IMR-90 (cell line): ENCODE data around the gene CDH23. TPM values are rescaled to one million over a fixed set of nuclear protein-coding genes. Genes with fewer than 3 reads are reported as not detected.

Experiments used
- ATAC-seq: fragments of 200-7000 bp; cut with Tn5 transposase; 2 replicates; pipeline ENCODE4 v1.9.1; 2020; ENCODE audit warnings: low read depth, mild to moderate bottlenecking, moderate library complexity
- BruUV-seq: library from RNA; stranded (reverse); fragments of 400-500 nt; replicated peaks from 2 replicates; lab custom pipeline; 2021; lab: Mats Ljungman, UMichigan
- CTCF ChIA-PET: fragments of 300-600 bp; formaldehyde crosslinking; extraction: SDS; loops from one replicate; lab custom pipeline; 2021; ENCODE audit warnings: antibody characterized with exemption; lab: Yijun Ruan, JAX
- POLR2A ChIA-PET: fragments of 300-600 bp; sonication (Branson Sonifier 250); formaldehyde crosslinking; loops from one replicate; lab custom pipeline; 2022; ENCODE audit warnings: antibody characterized with exemption; ENCODE audit not compliant: unreplicated experiment; lab: Charles Lee
- DNase-seq: peaks from one replicate; pipeline ENCODE4 v3.0.0; 2013
- H2AFZ ChIP-seq: replicated peaks from 2 replicates; pipeline ENCODE3; 2013; ENCODE audit warnings: low read length, mild to moderate bottlenecking; ENCODE audit not compliant: poor library complexity
- H2AK5ac ChIP-seq: 2 replicates; pipeline ENCODE4 v1.6.1; 2013; ENCODE audit warnings: low read depth, low read length, inconsistent platforms
- H2AK9ac ChIP-seq: replicated peaks from 2 replicates; pipeline ENCODE3; 2013; ENCODE audit warnings: mild to moderate bottlenecking, low read depth, low read length, moderate library complexity; ENCODE audit not compliant: poor library complexity
- H2BK120ac ChIP-seq: 2 replicates; pipeline ENCODE4 v1.6.1; 2013; ENCODE audit warnings: low read depth, low read length, inconsistent platforms
- H2BK15ac ChIP-seq: 3 replicates; pipeline ENCODE4 v1.6.1; 2013; ENCODE audit warnings: low read depth, low read length, inconsistent platforms
- H2BK20ac ChIP-seq: 2 replicates; pipeline ENCODE4 v1.6.1; 2013; ENCODE audit warnings: low read depth, mild to moderate bottlenecking, inconsistent platforms, low read length, moderate library complexity
- H2BK5ac ChIP-seq: 2 replicates; pipeline ENCODE4 v1.6.1; 2013; ENCODE audit warnings: mild to moderate bottlenecking, low read depth, low read length, inconsistent platforms; ENCODE audit not compliant: poor library complexity, severe bottlenecking
- H3K14ac ChIP-seq: replicated peaks from 2 replicates; pipeline ENCODE4 v1.6.1; 2013; ENCODE audit warnings: low read depth, low read length, inconsistent platforms
- H3K18ac ChIP-seq: 2 replicates; pipeline ENCODE4 v1.6.1; 2013; ENCODE audit warnings: low read depth, low read length, control low read depth
- H3K23ac ChIP-seq: 2 replicates; pipeline ENCODE4 v1.6.1; 2013; ENCODE audit warnings: low read depth, low read length, inconsistent platforms
- H3K27ac ChIP-seq: 2 replicates; pipeline ENCODE4 v1.5.1; 2013; ENCODE audit warnings: mild to moderate bottlenecking, control low read depth, low read length; ENCODE audit not compliant: insufficient read depth
- H3K27me3 ChIP-seq: 2 replicates; pipeline ENCODE4 v1.6.1; 2013; ENCODE audit warnings: low read length; ENCODE audit not compliant: control insufficient read depth, insufficient read depth
- H3K36me3 ChIP-seq: 2 replicates; pipeline ENCODE4 v1.6.1; 2013; ENCODE audit warnings: low read length, mixed read lengths; ENCODE audit not compliant: control insufficient read depth, insufficient read depth
- H3K4ac ChIP-seq: 2 replicates; pipeline ENCODE4 v1.6.1; 2013; ENCODE audit warnings: low read depth, low read length, inconsistent platforms
- H3K4me1 ChIP-seq: 2 replicates; pipeline ENCODE4 v1.6.1; 2013; ENCODE audit warnings: low read length, mixed read lengths; ENCODE audit not compliant: control insufficient read depth, insufficient read depth
- H3K4me2 ChIP-seq: 2 replicates; pipeline ENCODE4 v1.6.1; 2013; ENCODE audit warnings: low read depth, mild to moderate bottlenecking, control low read depth, low read length, moderate library complexity
- H3K4me3 ChIP-seq: 2 replicates; pipeline ENCODE4 v1.5.1; 2013; ENCODE audit warnings: low read depth, mild to moderate bottlenecking, control low read depth, low read length, moderate library complexity; ENCODE audit not compliant: insufficient read depth
- H3K56ac ChIP-seq: 2 replicates; pipeline ENCODE4 v1.6.1; 2013; ENCODE audit warnings: low read length, inconsistent platforms; ENCODE audit not compliant: insufficient read depth; ENCODE audit errors: extremely low read depth
- H3K79me1 ChIP-seq, 2 experiments: 2 replicates each; pipeline ENCODE4 v1.6.1; 2013; ENCODE audit warnings: low read length in 2 of 2, inconsistent platforms in 1 of 2, low read depth in 1 of 2
- H3K9ac ChIP-seq: 2 replicates; pipeline ENCODE4 v1.6.1; 2013; ENCODE audit warnings: low read depth, low read length, control low read depth
- H3K9me1 ChIP-seq: 2 replicates; pipeline ENCODE4 v1.6.1; 2013; ENCODE audit warnings: low read length, inconsistent platforms; ENCODE audit not compliant: insufficient read depth
- H3K9me3 ChIP-seq: 2 replicates; pipeline ENCODE4 v1.6.1; 2013; ENCODE audit warnings: low read length; ENCODE audit not compliant: control insufficient read depth, insufficient read depth
- H4K20me1 ChIP-seq: 2 replicates; pipeline ENCODE4 v1.6.1; 2013; ENCODE audit warnings: low read length, inconsistent platforms; ENCODE audit not compliant: insufficient read depth
- H4K5ac ChIP-seq: 2 replicates; pipeline ENCODE4 v1.6.1; 2013; ENCODE audit warnings: mild to moderate bottlenecking, low read depth, low read length, control low read depth
- H4K8ac ChIP-seq, 2 experiments: 2 replicates each; pipeline ENCODE4 v1.6.1; 2013; ENCODE audit warnings: low read depth in 2 of 2, low read length in 2 of 2, control low read depth in 1 of 2, inconsistent platforms in 1 of 2
- H4K91ac ChIP-seq: 2 replicates; pipeline ENCODE4 v1.6.1; 2013; ENCODE audit warnings: low read depth, low read length, inconsistent platforms; ENCODE audit not compliant: insufficient read depth
- ELK1 ChIP-seq: fragments of 150-350 bp; IDR thresholded peaks from 2 replicates; pipeline ENCODE4 v1.6.1; 2016; ENCODE audit warnings: low read depth, mild to moderate bottlenecking, low read length, moderate library complexity, borderline replicate concordance
- FOS ChIP-seq: fragments of 150-350 bp; IDR thresholded peaks from 2 replicates; pipeline ENCODE4 v1.6.1; 2016; ENCODE audit warnings: low read depth, low read length
- MAZ ChIP-seq: IDR thresholded peaks from 2 replicates; pipeline ENCODE4 v1.6.1; 2012; ENCODE audit warnings: low read depth, mild to moderate bottlenecking, low read length, improper control_type of control experiment, moderate library complexity, borderline replicate concordance
- MXI1 ChIP-seq: IDR thresholded peaks from 2 replicates; pipeline ENCODE4 v1.6.1; 2012; ENCODE audit warnings: low read depth, mild to moderate bottlenecking, low read length, moderate library complexity, borderline replicate concordance
- WGBS, 2 experiments: methylation state at CpG; one replicate each; pipeline versions ENCODE4 v1.1.5 to v1.1.7; 2013; ENCODE audit warnings: missing lambda C conversion rate in 2 of 2; ENCODE audit not compliant: insufficient read length in 1 of 2; ENCODE audit errors: extremely low coverage in 2 of 2; 5-methylcytosine and 5-hydroxymethylcytosine counted together
- dilution Hi-C: fragments of 300-500 bp; cut with HindIII; formaldehyde crosslinking; loops from one replicate; pipeline ENCODE4 v1.14.3; 2018; ENCODE audit warnings: low sequenced_read_pairs; ENCODE audit not compliant: unreplicated experiment
- in situ Hi-C: fragments of 300-500 bp; cut with MboI; formaldehyde crosslinking; loops from 3 replicates; pipeline ENCODE4 v1.14.3; 2019; ENCODE audit warnings: low sequenced_read_pairs, inconsistent platforms, mixed read lengths
- intact Hi-C: fragments of 100-400 bp; cut with micrococcal nuclease; formaldehyde crosslinking; loops from 2 replicates; pipeline ENCODE4 v1.10.0; 2022
- polyA plus RNA-seq, 3 experiments: library from polyadenylated mRNA; depleted of rRNA; stranded (reverse); fragments of >200 nt; gene quantifications; 2 replicates each; pipeline ENCODE4 v1.2.3, GENCODE V29; 2012; ENCODE audit warnings: low replicate concordance in 1 of 3
- total RNA-seq: library from RNA; depleted of rRNA; stranded (reverse); fragments of >200 nt; gene quantifications from 2 replicates; pipeline ENCODE4 v1.2.3, GENCODE V29; 2012
- TF ChIP-seq, protein P1 (sequence below): fragments of 150-350 bp; IDR thresholded peaks from 2 replicates; pipeline ENCODE4 v1.6.1; 2017; ENCODE audit warnings: mild to moderate bottlenecking, antibody characterized with exemption, low read length, low read depth

Gene CDH23
- total and polyA plus RNA-seq, 2 of the 4 experiments (the other 2 are of a cell fraction): under 0.01 to 0.03 TPM

GRCh38 chr10:71650397-71650796 is 253.7 kb downstream of the CDH23 start:
- Histone ChIP-seq H4K8ac (no peak overlapping the region), H2AFZ (no peak overlapping the region), H2AK9ac (no peak overlapping the region), H2BK120ac (no peak overlapping the region), H2BK15ac (no peak overlapping the region), H2BK20ac (no peak overlapping the region), H3K4me3 (no peak overlapping the region), H3K9me3 (no peaks in the 10 kb centered on the region), H3K9me1 (no peaks in the 10 kb centered on the region), H3K4me2 (no peak overlapping the region), H3K56ac (no peak overlapping the region), H3K4ac (no peak overlapping the region), H3K9ac (no peak overlapping the region), H3K4me1 (no peaks in the 10 kb centered on the region), H3K27ac (no peak overlapping the region), H3K18ac (no peak overlapping the region), H4K91ac (no peak overlapping the region), H2BK5ac (no peak overlapping the region), H3K36me3 (no peaks in the 10 kb centered on the region), H3K79me1 (no peaks in the 10 kb centered on the region), H3K23ac (no peak overlapping the region), H3K14ac (no peak overlapping the region), H2AK5ac (no peak overlapping the region), H4K20me1 (no peaks in the 10 kb centered on the region), H4K5ac (no peak overlapping the region), H3K27me3 (peaks cover 53% of the 10 kb centered on the region)
- ChIA-PET CTCF (no interaction called here), POLR2A (no interaction called here)
- intact Hi-C loops (no loop called here), in situ Hi-C loops (no loop called here), dilution Hi-C loops (no loop called here)
- WGBS, 2 experiments: 87% methylated on average over 6 of the region's 7 CpGs; no CpG with 5 or more reads in 1 of the 2 experiments
- ATAC-seq (no peak), DNase-seq (no peak)
- no TSS peak for BruUV-seq
- no peak for TF ChIP-seq FOS
- TF ChIP-seq MXI1: no peak
- TF ChIP-seq MAZ: no peak
- no peak for TF ChIP-seq ELK1
- TF ChIP-seq, protein P1, sequence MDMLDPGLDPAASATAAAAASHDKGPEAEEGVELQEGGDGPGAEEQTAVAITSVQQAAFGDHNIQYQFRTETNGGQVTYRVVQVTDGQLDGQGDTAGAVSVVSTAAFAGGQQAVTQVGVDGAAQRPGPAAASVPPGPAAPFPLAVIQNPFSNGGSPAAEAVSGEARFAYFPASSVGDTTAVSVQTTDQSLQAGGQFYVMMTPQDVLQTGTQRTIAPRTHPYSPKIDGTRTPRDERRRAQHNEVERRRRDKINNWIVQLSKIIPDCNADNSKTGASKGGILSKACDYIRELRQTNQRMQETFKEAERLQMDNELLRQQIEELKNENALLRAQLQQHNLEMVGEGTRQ: no peak
